Measurements from ENCODE around the gene CNTNAP2.

The CNTNAP2 gene

DNA sequence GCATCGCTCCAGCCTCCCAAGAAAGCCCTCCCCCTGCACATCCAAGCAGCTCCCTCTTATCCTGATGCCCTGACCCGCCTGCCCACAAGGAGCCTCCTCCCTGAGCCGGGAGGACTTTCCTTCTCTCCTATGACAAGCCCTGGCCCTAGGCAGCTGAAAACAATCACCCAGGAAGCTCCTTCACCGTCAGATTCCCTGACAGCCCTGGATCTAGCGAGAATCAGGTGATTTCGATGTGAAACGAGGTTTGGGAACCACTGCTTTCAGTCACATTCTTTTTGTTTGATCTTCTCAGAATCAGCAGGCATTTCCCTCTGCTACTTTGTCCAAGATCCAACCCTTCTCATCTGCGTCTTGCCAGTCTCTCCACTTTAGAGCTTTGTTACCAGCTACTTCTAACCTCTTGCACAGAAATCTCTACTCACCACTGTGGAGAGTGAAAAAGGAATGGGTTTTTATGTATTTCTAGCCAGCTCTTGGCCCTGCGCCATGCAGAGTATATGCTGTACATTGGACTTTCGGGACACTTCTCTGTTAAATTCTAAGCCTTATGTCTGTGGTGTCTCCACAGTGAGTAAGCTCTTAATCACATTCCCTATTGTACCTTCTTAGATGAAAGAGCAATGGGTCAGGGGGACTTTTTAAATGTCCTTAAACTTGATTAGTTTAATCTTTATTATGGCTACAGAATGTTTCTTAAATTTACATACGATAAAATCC, 2220.8 kb downstream of the CNTNAP2 start:
- no peak for DNase-seq

DNA sequence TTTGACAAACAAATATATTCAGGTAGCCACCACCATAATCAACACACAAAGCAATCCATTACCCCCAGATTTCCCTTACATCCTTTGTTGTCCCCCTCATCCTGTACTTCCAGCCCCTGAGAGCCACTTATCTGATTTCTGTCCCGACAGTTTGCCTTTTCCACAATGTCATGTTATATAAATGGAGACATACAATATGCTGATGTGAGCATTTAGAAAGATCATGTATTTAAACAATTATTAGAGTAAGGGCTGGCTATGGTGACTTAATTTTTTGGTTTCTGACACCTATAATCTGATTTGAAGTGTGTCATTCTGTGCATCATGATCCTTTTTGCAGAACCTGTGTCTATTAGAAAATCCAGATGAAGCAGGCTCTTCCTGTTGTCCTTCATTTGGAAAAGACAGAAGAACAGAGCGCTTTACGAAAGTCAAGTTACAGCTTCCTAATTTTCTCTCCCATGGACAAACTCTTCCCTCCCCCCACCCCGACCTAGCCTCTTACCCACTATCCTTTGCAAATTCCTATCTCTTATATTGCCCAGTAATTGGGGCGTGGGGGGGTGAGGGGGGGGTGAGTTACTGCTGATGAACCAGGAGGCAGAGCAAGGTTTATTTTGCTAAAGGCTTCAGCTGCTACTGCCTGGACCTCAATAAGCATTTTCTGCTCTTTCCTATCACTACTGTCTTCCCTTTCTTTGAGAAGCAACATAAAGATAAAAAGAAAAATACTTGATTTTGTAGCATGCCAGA, 2221.6 kb downstream of the CNTNAP2 start:
- DNase-seq: no peak

DNA sequence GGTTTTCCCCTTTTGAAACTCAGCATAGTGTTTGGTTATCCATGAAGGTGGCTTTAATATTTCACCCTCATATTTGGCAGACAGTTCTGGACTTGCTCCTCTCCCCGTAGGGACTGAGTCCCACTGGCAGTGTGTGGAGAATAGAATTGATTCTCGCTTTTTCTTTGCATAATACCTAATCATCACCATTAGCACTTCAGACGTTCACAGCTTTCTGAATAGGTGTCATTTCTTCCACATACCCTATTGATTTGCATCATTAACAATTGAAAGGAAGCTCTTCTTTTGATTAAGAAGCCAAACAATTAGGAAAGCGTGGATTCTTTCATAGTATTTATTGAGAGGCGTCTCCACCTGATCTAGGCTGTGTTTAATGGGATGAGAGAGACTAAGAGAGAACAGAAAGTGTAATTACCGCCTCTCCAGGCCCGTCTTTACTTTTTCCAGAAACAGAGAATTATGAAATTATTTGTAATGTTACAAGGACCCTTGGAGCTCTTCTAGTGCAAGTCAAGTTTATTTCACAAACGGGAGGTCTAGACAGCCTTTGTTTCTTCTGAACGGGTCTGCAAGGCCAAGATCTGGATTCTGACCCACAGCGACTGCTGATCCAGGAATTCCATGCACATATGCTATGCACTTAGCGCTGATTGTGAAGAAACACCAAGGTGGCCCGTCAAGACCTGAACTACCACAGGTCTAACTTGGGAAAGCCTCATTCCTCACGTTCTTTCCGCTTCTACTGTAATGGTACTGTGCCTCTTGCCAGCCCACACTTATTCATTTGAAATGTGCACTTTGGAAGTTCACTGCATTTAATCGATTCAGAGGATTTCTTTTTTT, 2224.1 kb downstream of the CNTNAP2 start:
- no peak for DNase-seq

DNA sequence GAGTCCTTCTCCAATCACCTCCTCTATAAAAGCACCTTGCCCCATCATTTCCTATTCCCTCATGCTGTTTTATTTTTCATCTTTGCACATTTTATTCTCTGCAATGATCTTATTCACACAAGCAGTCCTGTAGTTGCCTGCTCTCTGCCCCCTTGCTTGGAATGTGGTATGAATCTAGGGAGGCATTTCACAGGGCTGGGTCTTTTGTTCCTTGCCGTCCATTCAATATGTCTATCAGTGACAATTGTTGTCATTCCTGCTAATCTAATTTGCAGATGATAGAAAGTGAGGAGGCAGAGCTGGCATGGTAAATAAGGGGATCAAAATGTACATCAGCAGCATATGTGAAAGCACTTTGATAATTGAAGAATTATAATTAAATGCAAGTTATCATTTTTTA, 2227.8 kb downstream of the CNTNAP2 start:
- no peak for DNase-seq

DNA sequence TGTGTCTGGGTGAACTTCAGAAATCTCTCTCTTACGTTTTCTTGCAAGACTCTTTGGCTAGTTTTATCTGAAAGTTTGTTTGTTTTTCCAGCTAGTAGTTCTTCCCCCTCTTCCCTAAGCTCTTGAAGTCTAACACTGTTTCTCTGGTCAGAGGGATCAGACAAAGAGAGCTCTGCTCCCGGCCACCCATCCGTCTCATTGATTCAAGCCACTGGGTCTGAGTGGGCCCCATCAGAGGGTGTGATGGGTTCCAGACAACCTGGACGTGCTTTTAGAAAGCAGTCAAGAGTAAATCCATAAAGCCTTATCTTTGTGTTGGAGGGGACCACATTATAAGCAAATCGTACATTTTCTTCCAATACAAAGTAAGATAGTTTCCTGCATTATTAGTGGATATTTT, 2231.4 kb downstream of the CNTNAP2 start:
- no peak for DNase-seq

DNA sequence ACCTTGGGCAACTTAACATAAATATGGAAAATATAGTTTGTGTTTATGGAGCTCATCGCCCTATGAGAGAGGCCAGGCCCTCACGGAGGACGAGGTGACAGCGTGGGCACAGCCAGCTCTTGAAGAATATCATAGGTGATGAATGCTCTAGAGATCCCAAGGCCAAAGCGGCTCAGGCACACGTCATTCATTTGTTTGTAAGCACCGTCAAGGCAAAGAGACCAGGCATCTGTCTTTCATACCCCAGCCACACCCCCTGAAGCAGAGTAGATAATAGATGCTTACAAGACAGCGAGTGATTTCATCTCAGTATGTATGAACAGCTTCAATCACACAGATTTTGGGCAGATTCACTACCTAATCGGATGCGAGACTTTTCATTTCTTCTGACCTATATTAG, 2231.9 kb downstream of the CNTNAP2 start:
- DNase-seq: no peak

DNA sequence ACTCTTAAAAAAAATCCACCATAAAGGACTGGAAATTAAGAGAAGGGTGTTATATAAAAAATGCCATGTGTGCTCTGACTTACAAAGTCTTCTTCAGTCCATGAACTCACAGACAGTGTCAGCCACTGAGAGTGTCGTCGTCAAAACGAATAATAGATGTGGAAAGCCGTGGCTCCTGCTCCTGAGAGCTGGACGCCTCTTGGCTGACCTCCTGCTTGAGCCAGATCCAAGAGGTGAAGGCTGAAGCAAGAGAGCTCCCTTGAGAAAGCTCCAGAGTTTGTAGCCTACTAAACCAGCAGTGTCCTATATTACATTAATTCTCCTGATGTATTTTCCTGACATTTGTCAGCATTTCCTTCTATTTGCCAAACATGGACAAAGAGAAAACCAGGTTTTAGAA, 2239.7 kb downstream of the CNTNAP2 start:
- no peak for DNase-seq

DNA sequence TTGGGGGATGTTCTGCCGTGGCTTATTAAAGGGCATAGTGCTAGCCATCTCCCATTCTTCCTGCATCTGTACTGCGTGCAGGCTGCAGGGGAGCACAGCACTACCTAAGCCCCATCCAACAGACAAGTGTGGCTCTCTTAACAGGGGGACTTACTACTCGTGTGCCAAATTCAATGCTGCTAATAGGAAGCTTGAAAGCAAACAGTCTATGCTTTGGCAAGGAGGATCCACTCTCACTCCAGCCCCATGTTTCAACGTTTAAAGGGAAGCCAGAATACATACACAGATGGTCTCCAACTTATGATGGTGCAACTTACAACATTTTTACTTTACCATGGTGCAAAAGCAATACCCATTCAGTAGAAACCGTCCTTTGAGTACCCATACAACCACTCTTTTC, 2245.9 kb downstream of the CNTNAP2 start:
- DNase-seq: no peak

DNA sequence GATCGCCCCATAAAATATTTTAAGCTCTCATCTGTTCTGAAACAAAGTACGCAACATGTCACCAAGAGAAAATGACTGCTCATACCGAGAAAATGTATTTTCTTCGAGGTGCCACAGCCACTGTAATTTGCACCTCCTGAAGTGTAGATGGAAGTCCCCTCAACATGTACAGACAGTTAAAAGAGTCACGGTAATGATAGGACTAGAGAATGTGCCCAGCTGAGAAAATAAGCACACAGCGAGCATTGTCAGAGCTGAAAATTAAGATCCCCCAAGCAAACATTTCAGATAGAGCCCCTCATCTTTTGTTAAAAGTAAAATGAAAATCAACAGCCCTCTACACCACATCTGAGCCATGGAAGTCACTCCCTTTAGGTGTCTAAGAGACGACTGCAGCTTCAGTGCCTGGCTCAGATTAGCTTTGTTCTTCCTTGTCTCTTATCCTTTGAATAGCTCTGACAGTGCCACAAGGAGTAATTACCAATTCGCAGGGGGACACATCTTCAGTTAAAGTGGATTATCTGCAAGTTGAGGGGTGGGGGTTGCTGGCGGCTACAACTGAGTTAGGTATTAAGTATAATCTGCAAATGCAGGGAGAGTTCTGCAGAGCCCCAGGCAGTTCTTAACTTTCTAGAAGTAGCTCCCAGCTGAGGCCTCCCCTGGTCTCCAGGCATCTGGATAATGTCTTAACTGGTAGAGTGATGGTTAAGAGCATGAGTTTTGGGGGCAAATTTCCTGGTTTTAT, 2251.3 kb downstream of the CNTNAP2 start:
- no peak for DNase-seq

DNA sequence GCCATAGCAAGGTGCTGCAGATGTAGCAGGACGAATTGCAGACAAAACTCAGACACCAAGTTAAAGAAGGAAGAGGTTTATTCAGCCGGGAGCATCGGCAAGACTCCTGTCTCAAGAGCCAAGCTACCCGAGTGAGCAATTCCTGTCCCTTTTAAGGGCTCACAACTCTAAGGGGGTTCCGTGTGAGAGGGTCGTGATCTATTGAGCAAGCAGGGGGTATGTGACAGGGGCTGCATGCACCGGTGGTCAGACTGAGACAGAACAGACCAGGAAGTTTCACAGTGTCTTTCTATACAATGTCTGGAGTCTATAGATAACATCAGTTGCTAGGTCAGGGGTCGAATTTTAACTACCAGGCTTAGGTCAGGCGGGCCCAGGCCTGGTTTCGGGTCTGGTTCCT, 2252.0 kb downstream of the CNTNAP2 start:
- DNase-seq: no peak

DNA sequence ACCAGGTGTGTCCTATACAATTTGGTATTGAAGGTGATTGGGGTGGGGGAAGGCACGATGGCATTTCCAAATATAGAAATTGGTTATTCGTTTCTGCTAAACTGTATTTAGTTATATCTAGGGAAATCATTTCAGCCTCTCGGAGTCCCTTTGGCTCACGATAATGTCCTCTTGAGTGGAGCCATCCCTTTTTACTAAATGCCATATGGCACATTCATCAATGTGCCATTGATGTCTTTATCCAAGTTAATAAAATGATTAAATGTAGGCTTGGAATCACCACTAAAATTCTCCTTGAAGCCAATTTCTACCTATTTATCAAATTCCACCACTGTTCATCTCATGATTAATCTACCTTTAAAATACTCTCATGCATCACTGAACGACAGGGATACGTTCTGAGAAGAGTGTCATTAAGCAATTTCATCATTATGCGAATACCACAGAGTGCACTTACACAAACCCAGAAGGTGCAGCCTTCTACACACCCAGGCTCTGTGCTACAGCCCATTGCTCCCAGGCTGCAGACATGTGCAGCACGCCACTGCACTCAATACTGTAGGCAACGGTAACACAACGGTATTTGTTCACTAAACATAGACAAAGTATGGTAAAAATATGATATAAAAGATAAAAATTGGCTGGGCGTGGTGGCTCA, 2254.8 kb downstream of the CNTNAP2 start:
- no peak for DNase-seq

DNA sequence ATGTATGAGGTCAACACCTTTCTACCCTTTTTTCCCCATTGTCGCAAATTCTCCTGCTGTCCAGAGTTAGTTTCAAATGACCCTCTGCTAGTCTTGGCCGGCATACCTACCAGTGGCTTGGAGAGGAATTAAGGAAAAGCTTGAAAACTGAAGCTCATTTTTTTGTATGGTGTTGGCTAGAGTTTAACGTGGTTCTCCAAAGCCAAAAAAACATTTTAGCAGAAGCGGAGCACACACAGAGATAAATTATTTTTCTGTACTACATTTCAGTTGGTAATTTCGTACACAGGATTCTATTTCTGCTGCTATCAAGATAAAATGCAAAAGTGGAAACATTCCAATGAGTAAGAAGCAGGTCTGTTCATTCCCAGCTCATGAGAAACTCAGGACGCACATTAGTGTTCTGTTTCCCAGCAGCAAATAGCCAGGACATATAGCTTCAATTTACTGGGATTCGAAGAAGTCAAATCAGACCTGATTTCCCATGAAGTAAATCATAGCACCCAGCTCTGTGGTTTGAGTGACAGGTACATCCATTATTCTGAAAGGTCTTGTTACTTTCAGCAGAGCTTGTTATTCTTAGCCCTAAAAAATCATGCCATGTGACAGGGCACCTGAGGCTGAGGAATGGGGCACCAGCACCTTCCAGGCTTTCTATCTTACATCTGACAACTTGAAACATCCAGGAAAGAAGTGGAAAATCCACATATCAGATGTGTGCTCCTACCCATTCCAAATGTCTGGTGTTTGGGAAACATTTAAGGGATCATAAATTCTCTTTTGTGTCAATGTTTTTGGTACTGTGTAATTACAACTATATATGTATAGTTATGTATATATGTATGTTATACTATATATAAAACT, 2258.0 kb downstream of the CNTNAP2 start:
- DNase-seq: no peak

DNA sequence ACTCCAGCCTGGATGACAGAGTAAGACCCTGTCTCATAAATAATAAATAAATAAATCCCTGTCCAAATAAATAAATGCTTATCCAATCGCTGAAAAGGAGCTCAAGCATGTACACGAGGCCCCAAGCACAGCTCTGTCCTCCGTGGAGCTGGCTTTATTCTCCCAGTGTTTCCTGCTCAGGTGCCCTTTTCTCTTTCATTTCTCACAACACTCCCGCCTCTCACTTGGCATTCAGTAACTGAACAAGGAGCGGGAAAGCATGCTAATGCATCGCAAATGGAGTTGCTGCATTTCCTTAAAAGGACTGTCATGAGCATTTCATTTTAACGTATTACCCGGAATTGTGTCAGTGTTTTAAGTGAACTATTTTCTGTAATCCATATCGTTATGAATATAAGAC, 2263.1 kb downstream of the CNTNAP2 start:
- no peak for DNase-seq

DNA sequence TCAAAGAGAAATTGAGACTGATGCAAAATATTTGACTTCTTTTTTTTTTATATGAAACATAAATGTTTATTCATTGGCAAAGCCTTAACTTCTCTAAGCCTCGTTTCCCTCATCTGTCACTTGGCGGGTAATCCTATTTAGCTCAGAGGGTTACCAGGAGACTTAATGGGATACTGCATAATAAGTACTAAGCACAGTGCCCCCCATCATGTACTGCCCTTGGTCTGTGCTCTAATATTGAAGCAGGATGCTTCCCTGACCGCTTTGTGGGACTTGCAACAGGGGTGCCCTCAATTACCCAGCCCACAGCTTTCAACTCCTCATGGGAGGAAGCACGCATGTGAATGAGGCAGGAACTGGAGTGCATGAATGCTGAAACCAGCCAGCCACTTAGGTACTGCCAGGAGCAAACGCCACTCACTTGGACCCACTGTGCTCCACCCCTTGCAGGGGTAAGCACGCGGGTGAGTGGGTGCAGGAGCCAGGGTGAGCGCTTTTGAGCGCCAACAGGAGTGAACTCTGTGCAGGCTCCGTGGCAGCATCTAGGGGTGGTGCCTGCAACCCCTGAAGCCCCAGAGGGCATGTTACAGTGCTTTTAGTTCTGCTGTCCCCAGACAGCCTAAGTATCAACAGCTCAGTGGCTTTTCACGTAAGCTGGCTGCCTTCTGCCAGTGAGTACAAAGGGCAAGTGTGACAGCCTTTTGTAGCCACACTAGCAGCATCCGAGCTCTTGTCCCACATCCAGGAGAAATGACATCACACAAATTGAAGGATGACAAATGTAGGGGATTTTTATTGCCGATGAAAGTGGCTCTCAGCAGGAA, 2264.2 kb downstream of the CNTNAP2 start:
- DNase-seq: no peak

DNA sequence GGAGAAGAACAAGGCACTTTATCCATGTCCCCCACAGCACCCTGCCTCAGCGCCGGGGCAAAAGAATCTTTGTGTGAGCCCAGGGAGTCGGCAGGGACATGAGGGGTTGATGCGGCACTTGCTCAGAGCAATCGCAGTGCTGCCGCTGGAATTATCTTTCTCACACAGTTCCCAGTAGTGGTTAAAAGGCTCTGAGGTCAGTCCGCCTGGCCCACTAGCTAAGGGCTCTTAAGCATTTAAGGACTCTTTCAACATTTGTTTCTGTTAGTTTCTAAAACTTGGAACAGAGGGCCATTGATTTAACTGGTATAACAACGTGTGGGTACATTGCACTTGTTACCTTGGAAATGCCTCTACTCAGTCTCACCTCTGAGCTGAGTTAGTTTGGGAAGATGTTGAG, 2266.0 kb downstream of the CNTNAP2 start:
- no peak for DNase-seq

DNA sequence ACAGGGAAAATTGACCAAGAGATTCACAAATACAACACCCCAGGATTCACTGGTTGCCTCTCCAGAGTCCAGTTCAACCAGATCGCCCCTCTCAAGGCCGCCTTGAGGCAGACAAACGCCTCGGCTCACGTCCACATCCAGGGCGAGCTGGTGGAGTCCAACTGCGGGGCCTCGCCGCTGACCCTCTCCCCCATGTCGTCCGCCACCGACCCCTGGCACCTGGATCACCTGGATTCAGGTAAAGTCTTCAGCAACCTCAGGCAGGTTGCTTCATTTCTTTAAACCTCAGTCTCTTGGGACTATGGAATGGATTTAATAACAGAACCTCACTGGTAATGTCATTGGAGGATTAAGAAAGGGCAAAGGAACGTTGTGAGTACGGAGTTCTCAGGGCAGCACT, 2267.1 kb downstream of the CNTNAP2 start:
- DNase-seq: no peak

DNA sequence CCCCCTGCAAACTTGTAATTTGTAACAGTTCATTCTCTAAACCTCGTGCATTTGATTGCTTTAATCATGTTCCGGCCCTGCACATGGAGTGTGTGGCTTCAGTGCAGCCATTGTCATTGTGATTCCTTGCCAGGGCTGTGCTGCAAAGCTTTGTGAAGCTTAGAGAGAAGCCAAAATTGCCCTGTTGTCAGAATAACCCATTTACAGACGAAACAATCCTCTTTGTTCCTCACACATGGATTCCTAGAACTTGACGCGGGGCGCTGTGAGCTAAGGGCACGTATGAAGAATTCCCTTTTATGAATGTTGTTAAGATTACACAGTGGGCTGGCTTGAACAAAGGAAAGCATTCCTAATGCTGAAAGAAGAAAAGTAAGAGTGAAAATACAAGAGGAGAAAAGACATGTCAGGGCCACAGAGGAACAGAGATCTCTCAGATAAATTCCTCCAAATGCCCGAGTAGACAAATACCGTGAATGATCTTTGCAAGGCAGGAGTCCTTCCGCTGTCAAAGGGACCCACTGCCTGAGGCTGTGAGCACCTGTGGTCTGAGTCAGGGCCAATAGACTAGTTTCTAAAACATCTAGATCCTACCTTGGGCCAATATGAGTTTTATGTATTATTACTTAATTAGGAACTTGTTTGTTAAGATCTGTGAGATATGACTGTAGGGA, 2268.5 kb downstream of the CNTNAP2 start:
- DNase-seq: no peak

DNA sequence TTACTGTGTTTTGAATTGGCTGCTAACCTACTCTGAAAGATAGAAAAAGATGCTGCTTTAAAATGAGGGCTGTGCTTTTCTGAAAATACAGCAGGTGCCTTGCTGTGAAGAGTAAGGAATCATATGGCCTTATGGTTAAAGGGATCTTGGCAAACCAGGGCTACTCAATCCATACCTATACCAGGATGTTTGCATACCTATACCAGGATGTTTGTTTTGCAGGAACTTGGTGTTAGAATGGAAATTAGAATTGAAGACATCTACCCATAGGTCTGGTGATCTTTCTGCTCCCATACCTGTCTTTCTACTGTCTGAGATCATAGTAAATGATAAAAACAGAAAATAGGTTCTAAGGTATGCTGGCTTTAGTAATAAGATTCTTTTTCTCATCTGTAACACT, 2273.8 kb downstream of the CNTNAP2 start:
- no peak for DNase-seq

DNA sequence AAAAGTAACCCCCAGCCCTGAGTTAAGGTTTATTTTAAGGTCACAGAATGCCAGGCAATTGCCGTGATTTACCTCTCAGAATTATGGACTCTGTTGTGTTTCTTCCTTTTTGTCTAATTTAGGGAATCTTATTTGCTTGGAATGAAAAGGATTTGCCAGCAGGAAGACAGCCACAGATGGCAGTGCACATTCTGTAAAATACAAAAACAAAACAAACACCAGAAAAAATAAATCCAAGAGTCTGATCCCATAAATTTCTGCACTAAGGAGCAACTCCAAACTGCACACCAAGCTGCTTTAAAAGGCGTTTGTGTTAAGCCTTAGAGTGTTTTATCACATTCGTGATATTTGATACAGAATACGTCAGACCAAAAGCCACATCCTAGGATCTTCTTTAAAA, 2275.0 kb downstream of the CNTNAP2 start:
- DNase-seq: no peak

DNA sequence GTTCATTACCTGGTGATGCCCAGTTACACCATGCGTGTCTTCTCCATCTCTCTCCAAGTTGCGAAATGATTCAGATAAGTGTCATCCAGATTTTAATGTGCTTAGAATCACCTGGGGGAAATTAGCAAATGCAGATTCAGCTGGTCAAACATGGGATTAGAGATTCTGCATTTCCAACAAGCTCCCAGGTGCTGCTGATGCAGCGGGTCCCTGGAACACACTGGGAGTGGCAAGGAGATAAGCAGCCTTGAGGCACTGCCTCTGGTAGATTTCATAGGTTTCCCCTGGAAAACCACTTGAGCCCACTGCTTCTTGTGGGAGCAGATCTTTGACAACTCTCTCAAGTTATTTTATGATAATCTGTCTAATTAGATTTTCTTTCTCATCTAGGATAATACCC, 2278.0 kb downstream of the CNTNAP2 start:
- DNase-seq: no peak
